ENCODE measurements around the gene EPDR1.

DNA sequence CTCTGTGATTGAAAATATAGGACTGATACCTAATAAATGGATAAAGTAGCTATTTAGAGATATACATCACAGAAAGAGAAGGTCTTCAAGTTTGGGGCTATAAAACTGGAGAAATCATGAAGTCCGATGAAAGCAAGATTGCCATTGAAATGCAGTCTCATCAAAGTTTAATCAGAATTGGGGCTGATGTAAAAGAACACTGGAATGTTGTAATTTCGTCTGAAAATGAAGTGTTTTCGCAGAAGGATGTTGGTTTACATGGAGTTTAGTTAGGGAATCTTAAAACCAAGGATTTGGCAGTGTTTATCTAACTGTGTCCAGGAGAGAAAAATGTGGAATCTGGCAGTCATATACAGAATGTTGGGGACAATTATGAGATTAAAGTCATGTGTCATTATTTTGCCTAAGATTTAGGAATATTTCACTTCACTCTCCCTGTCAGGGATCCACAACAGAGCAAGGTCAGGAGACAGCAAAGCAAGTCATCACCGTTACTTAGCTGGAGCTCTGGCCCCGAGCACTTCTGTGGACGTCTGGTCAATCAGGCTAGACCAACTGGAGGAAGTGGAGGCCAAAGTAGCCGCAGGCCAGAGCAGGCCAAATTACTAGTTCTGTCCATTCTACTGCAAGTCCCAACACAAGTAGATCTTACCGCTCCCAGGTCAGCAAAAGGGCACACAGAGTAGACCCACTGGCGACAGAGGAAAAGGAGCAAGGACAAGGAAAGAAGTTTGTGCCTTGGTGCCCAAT is 37.0 kb downstream of the EPDR1 start:
- TF ChIP-seq, protein P1, sequence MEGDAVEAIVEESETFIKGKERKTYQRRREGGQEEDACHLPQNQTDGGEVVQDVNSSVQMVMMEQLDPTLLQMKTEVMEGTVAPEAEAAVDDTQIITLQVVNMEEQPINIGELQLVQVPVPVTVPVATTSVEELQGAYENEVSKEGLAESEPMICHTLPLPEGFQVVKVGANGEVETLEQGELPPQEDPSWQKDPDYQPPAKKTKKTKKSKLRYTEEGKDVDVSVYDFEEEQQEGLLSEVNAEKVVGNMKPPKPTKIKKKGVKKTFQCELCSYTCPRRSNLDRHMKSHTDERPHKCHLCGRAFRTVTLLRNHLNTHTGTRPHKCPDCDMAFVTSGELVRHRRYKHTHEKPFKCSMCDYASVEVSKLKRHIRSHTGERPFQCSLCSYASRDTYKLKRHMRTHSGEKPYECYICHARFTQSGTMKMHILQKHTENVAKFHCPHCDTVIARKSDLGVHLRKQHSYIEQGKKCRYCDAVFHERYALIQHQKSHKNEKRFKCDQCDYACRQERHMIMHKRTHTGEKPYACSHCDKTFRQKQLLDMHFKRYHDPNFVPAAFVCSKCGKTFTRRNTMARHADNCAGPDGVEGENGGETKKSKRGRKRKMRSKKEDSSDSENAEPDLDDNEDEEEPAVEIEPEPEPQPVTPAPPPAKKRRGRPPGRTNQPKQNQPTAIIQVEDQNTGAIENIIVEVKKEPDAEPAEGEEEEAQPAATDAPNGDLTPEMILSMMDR (IDR thresholded peaks at IDR 0.05): no peak
- no peak for TF ChIP-seq POLR2A (IDR thresholded peaks at IDR 0.05)

Data from uterus (tissue), 2 donors.